GM19025 (cell line): ENCODE results near the gene MICALL2.

Experiments
- ATAC-seq: cut with Tn5 transposase; IDR thresholded peaks from one replicate; pipeline ENCODE4 v1.9.1; 2021; ENCODE audit warnings: mild to moderate bottlenecking, low read depth, moderate library complexity; ENCODE audit not compliant: unreplicated experiment

Gene MICALL2

DNA sequence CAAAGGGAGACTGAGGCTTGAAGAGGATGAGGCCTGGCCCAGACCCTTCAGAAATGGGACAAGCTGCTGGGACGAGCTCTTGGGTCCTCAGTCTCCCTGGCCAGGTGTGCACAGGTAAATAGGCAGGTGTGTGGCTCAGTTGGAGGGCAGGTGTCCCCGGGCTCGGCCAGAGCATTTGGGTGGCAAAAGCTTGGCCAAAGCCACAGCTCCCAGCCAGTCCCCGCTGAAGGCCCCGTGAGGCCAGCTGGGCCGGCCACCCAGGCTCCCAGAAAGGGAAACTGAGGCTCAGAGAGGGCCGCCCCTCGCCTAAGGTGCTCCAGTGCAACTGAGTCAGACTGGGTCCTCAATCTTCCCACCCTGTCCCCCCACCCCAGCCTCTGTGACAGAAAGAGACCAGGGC, 37.3 kb downstream of the MICALL2 start:
- no peak for ATAC-seq

DNA sequence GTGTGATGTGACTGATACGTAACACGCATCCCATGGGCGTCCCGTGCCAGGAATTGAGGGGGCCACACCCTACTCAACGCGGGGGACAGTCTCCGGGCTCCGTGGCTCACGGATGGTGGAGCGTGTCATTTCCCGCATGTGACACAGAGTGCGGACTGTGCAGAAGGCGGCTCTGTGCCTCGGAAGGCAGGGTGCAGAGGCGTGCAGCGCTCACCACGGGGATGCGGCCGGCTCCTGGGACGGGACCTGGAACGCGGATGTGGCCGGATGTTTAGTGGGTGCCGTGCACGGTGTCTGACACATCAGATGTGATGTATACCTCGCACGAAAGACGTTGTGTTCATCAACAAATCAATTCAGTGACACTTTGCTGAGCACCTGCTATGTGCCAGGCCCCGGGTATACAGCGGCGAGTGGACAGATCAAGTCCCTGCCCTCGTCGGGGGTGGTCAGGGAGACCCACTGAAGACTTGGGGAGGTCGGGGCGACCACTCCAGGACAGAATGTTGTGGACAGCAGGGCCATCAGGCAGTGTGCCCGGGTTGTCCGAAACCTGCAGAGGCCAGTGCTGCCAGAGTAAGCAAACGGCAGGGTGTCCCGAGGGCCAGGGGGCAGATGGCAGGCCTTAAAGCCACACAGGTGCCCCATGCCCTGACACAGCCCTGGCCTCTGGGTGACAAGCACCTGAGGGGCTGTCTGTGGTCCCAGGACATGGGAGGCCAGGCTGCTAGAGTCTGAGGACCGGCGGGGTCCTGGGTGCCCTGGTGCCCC, 38.1 kb downstream of the MICALL2 start:
- ATAC-seq: no peak

DNA sequence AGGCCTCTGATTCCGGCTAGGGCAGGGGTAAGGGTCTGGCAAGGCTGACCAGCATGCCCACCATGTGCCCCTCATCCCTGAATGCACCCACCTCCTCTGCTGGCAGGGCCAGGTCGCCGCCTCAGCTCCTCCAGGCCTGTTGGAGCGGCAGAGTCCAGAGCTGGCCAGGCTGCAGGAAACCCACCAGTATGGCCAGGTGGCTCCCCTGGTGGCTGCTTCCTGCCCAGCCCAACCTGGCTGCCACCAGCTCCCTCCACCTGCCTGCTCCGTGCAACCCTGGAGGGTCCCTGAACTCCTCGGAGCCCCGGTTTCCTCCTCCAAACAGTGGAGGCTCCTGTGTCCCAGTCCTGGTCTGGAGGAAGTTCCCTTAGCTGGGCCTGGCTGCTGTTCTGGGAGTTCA, 39.6 kb downstream of the MICALL2 start:
- no peak for ATAC-seq

DNA sequence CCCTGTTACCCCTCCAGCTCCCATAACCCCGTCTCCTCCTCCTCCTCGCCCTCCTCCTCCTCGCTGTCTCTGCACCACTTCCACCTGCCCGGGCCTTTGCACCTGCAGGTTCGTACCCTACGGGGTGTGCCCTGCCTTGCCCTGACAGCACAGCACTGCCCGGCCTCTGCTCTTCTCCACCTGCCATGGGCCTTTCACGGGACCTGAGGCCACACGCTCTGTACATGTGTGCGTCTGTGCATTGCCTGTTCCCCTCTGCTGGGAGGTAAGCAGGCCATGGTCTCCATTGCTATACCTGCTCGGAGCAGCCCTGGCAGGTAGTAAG, 40.0 kb downstream of the MICALL2 start:
- ATAC-seq: no peak

DNA sequence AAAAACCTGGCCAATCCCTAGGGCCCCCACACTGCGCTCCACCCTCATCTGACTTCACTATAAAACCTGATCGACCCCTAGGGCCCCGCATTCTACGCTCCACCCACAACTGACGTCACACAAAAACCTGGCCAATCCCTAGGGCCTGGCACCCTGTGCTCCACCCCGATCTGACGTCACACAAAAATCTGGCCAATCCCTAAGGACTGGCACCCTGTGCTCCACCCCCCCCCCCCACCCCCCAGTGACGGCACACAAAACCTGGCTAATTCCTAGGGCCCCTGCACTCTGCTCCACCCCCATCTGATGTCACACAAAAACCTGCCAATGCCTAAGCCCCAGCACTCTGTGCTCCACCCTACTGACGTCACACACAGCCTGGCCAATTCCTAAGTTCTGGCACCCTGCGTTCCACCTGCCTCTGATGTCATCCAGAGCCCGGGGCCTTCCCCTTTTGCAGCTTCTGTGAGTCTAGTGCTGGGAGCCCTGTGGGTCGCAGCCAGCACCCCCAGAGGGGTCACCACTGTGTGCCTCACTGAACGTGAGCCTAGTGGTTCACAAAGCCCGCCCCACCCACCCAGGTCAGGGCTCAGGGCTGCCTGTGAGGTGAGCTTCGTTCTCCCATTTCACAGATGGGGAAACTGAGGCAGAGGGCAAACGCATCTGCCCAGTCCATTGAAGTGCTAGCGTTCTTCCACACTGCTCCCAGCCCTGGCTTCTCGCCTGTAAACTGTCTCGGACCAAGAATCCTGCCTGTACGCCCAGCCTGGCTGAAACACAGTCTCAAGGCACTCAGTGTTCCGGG, 40.6 kb downstream of the MICALL2 start:
- no peak for ATAC-seq

DNA sequence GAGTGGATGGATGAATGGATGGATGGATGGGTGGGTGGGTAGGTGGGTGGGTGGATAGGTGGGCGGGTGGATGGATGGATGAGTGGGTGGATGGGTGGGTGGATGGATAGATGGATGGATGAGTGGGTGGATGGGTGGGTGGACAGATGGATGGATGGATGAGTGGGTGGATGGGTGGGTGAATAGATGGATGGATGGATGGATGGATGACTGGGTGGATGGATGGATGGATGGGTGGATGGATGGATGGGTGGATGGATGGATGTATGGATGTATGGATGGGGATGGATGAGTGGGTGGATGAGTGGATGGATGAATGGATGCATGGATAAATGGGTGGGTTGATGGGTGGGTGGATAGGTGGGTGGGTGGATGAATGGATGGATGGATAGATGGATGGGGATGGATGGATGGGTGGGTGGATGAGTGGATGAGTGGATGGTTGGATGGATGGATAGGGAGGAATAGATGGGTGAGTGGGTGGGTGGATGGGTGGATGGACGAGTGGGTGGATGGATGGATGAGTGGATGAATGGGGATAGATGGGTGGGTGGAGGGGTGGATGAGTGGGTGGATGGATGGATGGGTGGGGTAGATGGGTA, 43.8 kb downstream of the MICALL2 start:
- no peak for ATAC-seq

DNA sequence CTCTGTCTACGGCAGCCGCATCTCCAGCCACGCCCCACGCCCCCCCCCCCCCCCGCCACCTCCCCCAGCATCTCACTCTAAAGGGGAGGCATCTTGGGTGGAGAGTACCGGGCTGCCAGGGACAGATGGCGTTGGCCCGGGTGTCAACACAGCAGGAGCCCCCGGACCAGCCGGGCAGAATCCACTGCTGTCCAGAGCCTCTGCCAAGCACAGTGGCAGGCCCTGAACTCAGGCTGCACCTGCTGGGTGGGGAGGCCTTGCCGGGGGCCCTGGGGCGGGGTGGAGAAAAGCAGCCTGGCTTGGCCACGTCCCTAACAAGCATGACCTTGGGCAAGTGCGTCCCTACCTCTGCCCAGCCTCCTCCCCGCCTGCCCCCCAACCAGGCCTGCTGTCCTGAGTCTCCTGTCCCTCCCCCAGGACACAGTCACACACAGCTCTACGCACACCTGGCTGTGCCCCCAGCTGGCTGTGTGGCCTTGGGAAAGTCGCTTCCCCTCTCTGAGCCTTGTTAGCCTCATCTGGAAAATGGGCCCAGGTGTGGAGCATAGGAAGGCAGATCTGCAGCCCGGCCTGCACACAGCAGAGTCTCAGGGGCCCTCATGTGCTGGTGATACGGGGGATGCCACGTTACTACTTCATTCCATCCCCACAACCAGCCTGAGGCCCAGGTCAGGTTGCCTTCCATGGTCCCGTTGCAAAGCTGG, 45.2 kb downstream of the MICALL2 start:
- no peak for ATAC-seq

DNA sequence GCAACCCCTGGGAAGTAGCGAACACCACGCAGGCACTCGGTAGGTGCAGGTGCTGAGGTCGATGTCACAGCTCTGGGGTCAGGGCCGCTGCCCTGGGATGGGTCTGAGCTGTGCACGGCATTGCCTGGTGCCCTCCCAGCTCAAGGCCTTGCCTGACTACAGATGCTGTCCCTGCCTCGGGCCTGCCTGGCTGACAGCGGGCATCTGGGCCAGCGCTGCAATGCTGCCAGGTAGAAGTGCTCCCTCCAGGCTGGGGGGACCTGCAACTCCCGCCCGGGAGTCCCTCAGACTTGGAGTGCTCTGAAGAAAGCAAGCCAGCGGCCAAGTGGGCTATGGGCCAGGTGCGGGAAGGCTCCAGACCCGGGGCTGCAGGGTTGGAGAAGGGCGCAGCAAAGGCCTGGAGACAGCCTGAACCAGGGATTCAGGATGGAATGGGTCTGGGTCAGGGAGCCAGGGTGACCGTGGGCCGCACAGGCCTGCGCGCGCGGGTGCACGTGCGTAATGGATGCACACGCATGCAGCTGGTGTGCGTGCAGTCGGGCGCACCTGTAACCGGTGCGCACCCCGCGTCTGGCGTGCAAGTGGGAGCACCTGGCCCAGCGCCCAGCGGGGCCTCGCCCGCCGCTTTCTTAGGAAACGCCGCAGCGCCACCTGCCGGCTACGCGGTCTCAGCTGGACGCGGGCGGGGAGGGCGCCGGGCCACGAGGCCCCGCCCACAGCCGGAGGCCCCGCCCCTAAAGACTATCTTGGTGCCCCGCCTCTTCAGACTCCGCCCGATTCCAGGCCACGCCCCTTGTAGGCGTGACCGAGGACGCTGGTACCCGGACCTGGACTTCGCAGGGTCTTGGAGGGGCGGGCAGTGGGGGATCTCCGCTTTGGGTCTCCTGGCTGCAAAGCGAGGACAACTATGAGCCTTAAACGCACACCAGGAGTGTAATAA, 46.7 kb downstream of the MICALL2 start:
- no peak for ATAC-seq

DNA sequence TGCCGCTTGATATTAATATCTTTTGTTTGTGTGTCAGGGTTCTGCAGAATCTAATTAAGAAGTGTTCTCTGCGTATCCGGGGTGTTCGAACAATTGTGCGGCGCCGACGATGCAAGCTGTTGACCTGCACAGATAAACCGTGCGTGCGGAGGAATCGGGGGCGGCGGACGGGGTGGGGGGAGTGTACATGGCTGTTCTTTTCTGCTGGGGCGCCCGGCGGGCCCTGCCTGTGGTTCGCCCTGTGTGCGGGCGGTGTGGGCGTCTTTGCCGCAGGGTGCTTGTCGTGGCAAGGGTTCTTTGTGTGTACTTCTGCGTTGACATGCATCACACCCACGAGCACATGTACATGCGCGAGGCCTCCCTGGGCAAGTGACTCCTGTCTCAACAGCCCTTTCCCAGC, 47.9 kb downstream of the MICALL2 start:
- no peak for ATAC-seq

DNA sequence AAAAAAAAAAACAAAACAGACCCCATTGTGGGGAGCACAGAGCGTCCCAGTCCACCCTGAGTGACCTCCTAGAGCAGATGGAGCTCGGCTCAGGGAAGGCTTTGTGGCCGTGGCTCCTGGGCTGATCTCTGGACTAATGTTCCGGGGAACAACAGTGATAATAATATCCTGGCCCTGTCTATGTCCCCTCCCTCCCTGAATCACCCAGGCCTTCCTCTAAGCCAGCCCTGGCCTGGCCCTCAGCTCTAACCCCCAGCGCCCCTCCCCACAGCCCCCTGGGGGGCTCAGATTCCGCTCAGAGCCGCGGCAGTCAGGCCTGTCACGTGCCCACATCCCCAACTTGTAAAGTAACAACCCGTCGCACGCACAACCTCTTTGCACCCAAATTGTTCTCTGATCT, 48.3 kb downstream of the MICALL2 start:
- no peak for ATAC-seq

DNA sequence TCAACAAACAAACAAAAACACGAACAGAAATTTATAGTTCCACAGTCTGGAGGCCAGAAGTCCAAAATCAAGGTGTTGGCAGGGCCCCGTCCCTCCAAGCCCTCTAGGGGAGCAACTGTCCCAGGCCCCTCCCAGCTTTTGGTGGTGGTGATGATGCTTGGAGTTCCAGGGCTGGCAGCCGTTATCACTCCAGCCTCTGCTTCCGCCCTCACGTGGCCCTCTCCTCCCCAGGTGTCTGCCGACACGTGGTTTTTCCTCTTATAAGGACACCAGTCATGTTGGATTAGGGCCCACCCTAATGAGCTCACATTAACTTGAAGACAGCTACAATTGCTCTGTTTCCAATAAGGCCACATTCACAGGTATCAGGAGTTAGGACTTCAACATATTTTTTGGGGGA, 49.7 kb downstream of the MICALL2 start:
- ATAC-seq: no peak

DNA sequence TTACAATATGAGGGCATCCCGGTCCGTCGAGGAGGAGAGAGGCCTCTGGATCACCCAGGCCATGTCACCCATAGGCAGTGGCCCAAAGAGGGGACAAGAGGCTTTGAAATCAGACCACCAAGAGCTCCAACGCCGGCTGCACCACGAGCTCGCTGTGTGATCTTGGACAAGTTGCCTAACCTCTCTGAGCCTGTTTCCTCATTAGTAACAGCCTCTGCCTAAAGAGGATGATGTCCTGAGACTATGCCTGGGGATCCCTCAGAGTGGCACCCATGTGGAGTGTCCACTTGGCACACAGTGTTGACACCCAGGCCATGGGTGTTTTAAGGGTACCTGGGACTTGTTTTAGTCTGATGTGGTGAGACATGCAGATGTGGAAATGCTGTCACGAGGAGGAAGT, 50.8 kb downstream of the MICALL2 start:
- ATAC-seq: no peak

DNA sequence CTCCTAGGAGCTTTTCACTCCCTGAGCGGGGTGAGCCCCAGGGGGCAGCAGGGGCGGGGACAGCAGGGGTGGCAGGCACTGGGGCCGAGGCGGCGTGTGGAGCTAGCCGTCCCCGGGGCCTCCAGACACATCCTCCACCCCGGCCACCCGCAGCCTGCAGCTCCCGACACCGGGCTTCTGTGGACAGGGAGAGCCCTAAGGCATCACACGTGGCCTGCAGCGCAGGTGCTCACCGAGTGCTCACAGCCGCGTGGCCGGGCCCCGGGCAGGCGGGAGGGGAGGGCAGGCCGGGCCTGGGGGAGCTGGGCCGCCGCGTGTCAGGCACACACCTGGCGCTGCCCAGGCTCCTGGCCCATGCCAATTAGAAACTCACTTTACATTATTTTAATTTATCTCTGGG, 51.4 kb downstream of the MICALL2 start:
- no peak for ATAC-seq

DNA sequence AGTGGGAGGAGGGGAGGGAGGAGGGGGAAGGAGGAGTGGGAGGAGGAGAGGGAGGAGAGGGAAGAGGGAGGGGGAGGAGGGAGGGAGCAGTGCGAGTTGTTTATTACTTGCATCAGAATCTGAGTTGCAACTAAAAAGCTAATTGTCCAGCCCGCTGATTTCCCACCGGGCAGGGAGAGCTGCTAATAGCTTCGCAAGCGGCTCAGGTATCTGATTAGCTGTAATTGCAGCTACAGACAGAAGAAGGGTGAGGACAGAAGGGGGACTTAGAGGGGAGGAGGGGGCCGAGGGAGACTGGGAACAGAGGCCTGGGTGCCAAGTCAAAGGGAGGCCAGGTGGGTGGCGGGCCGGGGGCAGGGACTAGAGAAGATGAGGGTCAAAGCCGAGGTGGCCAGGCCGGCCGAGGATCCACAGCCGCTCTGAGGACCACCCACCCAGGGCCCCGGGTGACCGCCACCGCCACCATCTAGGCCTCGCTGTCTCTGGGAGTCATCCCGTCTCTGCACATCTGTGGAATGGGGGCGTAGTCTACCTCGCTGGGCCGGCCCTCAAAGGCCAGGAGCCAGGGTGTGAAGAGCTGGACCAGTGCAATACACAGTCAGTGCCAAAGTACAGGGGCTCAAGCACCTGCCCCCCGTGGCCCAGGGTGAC, 54.2 kb downstream of the MICALL2 start:
- ATAC-seq: no peak

DNA sequence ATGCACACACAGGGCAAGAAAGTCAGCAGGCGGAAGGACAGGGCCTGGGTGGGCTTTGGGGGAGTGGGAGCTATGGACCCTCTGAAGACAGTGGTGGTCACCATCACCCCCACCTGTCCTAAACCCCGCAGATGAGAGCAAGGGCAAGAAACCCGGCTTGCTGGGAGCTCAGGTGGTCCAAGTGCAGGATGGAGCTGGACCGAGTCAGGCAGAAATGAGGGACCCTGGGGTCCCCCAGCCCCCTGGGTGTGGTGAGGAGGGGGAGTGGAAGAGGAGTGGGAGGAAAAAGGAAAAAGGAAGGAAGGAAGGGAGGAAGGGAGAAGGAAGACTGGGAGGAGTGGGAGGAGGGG, 54.8 kb downstream of the MICALL2 start:
- ATAC-seq: no peak

DNA sequence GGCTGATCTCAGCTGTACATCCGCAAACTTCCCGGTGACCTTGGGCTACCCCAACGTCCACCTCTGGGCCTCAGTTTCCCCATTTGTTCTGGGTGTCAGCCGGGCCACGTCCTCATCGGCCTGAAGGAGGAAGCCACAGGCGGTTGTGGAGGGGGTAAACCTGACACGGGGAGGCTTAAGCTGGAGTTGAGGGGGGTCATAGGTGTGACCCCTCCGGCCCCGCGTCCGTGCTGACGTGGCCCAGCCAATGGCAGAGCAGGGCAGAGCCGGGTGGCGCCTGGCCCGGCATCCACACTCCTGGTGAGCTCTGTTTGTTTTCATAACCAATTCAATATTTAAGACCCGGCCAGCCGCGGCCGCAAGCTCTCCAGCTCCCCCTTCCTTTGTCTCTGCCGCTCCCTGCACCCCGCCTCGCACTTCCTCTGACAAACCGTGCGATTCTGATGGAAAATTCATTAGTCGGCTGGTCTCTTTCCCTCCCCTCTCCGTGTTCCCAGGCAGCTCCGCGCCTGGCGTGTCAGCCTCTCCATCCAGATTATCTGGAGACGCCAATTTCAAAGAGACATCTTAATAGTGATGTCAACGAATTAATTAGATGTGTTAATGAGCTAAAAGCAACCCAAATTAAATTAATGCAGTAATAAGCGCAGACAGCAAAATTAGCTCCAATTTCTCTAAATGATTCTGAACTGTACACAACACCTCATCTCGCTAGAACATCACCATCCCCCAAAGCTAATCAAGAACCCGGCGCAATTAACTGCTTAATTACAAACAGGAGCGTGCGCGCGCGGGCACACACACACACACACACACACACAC, 55.4 kb downstream of the MICALL2 start:
- no peak for ATAC-seq

DNA sequence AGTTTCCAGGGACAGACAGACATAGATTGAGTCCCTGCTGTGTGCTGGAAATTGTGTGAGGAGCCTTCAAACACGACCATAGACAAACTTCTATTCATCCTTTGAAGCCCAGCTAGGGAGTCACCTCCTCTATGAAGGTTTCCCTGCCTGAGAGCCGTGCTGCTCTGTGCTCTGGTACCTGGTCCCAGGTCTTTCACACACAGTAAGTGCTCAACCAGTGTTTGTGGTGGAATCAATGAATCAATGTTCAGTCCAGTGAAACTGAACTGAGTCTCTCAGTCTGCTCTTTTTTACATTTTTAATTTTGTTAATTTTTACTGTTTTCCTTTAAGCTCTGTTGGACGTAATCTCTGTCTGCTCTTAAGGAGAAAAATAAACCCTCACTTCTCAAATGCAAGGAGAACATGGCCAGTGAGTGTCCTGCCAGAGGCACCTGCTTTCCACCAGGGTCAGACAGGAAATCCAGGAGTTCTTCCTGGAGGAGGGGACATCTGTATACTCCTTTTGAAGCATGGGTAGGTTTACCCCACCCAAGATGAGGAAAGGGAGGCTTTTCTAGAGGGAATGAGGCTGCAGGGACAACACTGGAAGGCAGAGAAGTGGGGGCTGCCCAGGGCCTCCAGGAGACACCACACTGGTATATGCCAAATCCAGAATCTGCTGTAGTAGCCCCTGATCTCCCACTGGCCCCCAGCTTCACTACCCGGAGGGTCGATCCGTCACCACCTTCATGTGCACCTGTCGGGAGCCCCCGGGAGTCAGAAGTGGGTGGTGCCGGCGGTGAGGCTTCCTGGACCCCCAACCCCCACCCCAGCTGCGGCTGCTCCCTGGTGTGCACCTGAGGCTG, 56.3 kb downstream of the MICALL2 start:
- no peak for ATAC-seq
